GM12873 (cell line): Measurements from ENCODE around the gene RGSL1.

Experiments used
- TF ChIP-seq, protein P1 (sequence below): IDR thresholded peaks from 2 replicates; pipeline ENCODE4 v1.5.1; 2012; ENCODE audit warnings: low read depth, mild to moderate bottlenecking, moderate library complexity, low read length, control low read depth; ENCODE audit not compliant: insufficient read depth; ENCODE audit errors: missing control alignments

The RGSL1 gene

GRCh38 chr1:182604175-182605164 is 154.5 kb downstream of the RGSL1 start, which contains the start of gene RGS16:
Gene RGS16, minus strand, starts transcription at chr1:182604389. Its CDS starts 130 bp downstream, at chr1:182604259.
- TF ChIP-seq, protein P1, sequence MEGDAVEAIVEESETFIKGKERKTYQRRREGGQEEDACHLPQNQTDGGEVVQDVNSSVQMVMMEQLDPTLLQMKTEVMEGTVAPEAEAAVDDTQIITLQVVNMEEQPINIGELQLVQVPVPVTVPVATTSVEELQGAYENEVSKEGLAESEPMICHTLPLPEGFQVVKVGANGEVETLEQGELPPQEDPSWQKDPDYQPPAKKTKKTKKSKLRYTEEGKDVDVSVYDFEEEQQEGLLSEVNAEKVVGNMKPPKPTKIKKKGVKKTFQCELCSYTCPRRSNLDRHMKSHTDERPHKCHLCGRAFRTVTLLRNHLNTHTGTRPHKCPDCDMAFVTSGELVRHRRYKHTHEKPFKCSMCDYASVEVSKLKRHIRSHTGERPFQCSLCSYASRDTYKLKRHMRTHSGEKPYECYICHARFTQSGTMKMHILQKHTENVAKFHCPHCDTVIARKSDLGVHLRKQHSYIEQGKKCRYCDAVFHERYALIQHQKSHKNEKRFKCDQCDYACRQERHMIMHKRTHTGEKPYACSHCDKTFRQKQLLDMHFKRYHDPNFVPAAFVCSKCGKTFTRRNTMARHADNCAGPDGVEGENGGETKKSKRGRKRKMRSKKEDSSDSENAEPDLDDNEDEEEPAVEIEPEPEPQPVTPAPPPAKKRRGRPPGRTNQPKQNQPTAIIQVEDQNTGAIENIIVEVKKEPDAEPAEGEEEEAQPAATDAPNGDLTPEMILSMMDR = no peak

DNA sequence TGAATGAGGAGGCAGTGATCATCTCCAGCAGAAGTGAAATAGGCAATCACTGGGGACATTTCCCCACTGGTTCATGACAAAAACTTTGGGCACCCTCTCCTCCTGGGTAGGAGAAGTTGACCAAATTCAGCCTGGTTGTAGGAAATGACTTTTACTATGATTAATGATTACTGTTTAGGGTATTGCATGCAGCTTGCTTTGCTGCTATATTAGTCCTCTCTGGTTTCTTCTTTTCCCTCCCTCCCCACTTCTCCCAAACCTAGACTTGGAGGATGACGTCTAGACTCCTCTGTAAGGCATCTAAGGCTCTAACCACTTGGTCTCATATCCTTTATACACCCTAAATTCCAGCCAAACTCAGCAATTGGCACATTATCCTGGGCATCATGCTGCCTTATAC is 157.6 kb downstream of the RGSL1 start:
- TF ChIP-seq, protein P1 = no peak

DNA sequence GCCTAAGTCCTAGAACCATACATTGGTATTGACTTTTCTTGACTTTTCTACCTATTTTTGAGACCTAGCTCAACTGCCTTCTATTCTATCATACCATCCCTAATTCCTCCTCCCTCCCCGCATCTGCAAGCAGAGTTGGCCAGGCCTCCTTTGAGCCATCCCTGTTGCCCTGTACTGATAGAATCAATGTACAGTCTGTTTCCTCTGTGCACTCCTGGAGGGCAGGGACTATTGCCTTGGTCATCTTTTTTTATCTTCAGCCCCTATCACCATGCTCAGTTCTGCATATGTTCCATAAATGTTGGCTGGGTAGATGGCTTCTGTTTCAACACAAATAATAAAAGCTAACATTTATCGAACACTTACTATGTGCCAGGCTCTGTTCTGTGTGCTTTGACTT is 158.3 kb downstream of the RGSL1 start:
- TF ChIP-seq, protein P1 = no peak

GRCh38 chr1:182608845-182609610 is 159.1 kb downstream of the RGSL1 start:
- TF ChIP-seq, protein P1 = no peak
